GM19395 (cell line): Measurements from ENCODE around the gene GIT2.

Source experiments
- ATAC-seq: cut with Tn5 transposase; IDR thresholded peaks from one replicate; pipeline ENCODE4 v1.9.1; 2021; ENCODE audit warnings: mild to moderate bottlenecking, moderate library complexity; ENCODE audit not compliant: unreplicated experiment

The GIT2 gene

DNA sequence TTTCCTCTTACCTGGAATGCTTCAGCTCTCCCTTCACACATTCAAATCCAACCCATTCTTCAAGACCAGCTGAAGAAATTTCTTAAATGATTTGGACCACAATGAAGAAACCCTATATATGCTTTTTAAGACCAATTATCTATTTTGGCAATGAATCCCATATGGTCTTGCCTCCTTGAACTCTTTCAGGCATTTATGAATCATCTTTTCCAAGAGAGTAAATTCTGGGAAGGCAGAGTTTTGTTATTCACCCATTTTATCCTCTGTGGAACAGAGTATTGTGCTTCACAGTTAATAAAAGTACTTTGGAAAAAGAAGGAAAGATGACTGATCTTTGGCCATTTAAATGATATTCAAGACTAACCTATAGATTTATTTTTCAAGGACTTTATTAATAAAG is 14.0 kb downstream of the GIT2 start:
- ATAC-seq = no peak

DNA sequence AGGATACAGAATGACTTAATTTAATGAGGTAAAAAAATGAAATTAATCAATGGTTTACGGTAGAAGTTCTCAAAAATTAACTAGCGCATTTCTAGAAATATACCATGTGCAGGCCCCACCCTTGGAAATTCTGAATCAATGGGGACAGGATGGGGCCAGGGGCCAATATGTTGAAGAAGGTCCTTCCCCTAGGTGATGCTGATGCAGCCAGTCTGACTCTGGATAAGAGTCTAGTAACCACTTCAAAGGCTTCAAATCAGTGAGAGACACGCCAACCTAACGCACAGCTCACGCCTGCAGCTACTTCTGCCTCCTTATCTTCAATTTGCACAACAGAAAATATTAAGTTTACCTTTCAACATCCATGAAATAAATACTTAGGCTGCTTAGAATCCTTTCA is 14.9 kb downstream of the GIT2 start:
- no peak for ATAC-seq

DNA sequence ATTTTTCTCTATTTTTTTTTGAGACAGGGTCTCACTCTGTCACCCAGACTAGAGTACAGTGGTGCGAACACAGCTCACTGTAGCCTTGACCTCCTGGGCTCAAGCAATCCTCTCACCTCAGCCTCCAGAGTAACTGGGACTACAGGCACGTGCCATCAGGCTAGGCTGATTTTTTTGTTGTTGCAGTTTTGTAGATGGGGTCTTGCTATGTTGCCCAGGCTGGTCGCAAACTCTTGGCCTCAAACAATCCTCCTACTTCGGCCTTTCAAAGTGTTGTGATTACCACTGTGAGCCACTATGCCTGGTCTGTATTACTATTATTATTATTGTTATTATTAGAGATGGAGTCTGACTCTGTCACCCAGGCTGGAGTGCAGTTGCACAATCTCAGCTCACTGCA is 23.3 kb downstream of the GIT2 start:
- no peak for ATAC-seq

DNA sequence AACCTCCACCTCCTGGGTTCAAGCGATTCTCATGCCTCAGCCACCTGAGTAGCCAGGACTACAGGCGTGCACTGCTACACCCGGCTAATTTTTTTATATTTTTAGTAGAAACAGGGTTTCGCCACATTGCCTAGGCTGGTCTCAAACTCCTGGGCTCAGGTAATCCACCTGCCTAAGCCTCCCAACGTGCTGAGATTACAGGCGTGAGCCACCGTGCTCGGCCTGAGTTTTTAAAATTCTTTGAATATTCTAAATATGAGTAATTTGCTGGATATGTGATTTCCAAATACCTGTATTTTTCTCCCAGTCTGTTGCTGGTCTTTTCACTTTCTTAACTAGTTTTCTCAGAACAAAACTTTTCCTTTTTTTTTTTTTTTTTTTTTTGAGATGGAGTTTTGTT is 27.4 kb downstream of the GIT2 start:
- no peak for ATAC-seq

DNA sequence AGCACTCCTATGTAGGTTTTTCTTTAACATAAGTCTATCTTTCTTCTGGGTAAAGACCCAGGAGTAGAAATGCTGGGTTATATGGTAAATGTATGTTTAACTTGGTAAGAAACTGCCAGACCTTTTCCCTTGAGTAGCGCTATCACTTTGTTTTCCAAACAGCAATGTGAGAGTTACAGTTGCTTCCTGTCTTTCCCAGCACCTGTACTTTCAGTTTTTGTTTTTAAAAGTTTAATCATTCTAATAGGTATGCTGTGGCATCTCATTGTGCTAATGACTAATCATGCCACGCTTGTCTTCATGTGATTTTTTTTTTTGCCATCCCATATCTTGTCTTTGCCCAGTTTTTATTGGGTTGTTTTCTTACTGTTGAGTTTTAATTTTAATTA is 28.1 kb downstream of the GIT2 start:
- ATAC-seq = no peak

DNA sequence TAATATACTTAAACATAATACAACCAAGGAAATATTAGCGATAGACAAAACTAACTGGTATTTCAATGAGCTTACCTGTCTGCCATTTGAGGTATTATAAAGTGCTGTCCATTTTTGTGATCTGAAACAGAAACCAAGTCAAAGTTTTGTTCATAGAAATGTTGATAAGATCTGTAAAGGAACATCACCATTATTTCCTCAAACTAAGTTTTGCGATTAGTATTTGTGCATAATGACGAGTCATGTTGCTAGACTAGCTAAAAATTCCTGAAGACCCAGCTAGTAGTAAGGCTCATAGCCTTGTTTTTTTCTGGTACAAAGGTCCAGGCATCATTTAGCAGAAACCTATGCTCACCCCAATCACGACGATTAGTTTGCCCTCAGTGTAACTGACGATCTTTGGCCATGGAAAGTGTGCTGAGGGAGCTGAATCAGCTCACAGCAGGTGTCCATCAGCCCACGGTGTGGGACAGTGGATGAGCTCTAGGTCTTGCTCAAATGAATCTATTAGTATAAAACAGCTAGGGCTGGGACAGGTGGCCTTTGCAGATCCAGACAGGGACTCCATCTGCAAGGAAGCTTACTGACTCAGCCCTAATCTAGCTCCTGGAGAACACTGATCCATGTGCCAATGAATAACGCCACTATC is 28.7 kb downstream of the GIT2 start:
- no peak for ATAC-seq

DNA sequence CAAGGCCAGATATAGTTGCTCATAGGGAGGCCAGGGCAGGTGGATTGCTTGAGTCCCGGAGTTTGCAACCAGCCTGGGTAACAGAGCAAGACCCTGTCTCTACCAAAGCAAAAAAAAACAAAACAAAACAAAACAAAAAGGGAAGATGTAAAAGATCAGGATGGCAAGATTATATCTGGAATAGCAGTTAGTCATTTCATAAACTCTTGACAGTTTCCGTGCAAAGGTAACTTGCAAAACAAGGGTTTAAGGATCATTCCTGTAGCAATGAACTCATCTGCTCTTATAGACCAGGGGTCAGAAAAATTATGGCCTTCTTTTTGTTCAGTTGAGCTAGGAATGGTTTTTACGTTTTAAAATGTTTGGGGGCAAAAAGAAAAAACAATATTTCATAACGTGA is 29.6 kb downstream of the GIT2 start:
- no peak for ATAC-seq

DNA sequence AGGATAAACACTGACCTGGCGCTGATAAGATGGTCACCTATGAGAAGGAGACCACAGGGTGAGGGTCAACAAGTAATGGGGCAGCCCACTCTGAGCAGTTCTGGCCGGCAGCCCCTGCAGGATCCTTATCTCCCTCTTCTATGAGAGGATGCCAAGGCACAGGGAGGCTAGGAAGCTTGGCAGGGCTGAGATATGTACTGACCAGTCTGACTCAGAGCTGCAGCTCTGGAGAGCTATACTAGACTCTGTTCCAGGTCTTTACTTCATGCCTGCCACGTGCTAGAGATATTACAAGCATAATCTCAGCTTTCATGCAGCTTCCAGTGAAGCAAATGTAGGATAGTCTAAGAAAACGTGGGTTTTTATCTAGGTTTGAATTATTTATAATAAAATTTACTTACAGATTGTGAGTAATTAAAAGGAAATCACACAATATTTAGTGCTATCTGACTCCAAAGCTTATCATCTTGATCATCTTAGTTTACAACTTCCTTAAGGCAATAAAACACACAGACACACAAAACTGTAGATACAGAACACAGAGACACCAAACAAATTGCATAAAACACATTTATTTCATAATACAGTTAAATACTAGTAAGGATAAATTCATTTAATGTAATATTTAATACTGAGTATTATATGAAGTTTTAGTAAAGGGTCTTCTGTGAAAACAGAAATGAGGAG is 32.3 kb downstream of the GIT2 start:
- ATAC-seq = no peak

DNA sequence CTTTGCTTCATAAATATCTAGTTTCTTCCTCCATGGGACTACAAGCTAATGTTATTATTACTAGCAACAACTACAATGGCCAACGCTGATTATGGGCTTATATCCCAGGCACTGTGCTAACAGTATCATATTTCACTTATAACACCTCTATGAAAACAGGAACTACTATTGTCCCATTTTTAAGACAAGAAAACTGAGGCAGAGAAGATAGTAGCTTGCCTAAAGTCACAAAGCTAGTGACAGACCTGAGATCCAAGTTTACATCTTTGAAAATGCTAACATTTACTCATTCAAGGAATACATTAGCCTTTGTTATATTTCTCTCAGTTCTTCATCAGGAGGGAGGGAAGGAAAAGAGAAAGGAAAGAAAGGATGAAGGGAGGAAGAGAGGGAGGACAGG is 32.8 kb downstream of the GIT2 start:
- ATAC-seq = no peak

DNA sequence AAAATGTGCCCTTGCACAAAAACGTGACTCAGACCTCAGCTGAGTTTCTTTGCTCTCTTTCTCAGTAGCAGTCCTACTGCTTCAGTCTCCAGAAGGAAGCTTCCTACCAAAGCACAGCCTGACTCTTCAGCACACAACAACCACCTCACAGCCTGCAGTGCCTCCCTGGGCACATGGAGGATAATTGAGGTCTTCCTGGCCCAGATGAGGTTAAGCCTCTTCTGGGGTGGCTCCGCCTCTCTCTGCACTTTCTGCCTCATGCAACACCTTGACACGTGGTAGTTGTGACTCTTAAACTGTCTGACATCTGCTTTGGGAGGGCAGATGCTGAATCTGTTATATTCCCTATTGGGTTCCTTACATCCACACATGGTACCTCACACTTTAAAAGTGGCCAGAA is 33.8 kb downstream of the GIT2 start:
- ATAC-seq = no peak

DNA sequence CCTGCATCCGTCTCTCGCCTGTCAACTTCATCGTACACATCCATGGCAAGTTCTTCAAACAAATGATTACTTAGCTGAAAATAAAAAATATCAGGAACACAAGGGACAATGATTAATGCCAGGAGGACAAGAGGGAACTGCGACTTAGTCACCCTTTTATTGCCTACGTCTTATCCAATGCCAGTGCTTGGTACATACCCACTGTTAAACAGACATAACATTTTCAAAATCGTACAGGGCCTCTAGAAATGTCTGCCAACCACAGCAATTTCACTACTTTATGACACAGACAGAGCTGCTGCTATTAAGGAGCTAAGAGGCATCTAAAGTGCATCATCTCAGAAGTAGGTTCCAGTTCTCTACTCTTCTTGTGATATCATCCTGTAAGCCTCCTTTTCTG is 34.6 kb downstream of the GIT2 start:
- no peak for ATAC-seq

DNA sequence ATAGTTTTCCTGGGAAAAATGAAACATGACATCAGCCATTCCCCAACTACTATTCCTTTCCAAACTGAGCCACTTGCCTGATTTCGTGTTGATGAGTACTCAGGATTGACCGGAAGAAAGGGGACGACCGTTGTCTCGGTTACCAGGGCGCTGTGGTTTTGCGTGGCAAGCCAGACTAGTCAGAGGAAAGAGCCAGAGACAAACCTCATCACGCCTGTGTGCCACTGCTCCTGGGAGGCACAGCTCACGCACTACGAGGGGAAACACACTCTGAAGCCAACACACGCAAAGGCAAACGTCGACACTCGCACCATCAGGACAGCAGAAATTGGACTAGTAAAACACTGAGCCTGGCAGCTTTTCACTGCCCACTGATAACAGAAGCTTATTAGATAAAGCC is 35.0 kb downstream of the GIT2 start:
- ATAC-seq = no peak

DNA sequence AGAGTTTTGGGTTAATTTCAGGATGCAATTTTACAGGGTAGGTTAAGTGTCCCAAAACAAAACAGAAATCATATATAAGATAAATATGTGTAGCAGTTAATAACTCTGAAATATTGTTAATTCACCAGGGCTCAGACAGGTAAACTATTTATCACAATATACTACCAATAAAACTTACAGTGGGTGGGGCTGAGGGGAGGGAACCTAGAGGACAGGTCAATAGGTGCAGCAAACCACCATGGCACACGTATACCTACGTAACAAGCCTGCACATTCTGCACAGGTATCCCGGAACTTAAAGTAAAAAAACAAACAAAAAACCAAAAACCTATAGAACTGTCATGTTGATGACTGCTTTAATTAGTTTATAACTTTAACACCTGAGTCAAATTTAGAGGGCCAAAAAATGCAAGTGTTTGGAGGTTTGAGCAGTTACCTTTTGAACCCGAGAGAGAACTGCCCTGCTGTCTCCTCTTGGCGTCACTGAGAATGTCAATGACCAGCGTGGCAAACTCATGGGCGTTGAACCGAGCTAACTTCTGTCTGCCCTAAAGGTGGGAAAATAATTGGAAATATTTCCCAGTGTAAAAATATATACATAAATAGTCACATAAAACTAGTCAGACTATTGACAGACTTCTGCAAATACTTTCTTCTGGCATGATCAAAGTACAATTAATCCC is 36.6 kb downstream of the GIT2 start:
- ATAC-seq = no peak

DNA sequence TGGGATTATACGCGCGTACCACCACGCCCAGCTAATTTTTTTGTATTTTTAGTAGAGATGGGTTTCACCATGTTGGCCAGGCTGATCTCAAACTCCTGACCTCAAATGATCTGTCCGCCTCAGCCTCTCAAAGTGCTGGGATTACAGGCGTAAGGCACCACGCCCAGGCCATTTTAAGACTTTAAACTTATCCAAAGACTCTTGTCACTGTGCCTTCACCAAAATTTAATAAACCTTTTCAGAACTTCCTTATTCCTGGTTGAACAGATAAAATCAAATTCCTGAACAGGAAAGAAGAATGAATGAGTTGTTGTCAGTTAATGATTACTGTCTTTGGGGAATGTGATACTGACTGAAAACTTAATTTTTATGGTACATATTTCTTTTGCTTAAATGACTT is 37.8 kb downstream of the GIT2 start:
- ATAC-seq = no peak

DNA sequence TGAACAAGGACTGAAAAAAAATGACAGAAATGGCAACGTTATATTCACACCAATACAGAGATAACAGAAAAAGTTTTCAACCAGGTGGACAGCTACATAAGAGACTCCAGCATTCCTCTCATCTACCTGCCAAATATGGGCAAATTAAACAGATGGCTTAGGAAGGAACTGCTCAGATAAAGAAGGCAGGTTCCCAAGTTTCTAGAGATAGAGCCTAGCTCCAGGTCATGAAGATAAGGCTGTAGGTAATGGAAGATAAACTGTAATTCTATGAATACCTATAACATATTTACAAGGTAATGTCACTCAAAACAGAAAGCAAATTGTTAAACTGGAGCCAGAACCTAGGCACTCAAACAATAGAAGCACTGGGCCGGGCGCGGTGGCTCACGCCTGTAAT is 42.5 kb downstream of the GIT2 start:
- ATAC-seq = no peak

DNA sequence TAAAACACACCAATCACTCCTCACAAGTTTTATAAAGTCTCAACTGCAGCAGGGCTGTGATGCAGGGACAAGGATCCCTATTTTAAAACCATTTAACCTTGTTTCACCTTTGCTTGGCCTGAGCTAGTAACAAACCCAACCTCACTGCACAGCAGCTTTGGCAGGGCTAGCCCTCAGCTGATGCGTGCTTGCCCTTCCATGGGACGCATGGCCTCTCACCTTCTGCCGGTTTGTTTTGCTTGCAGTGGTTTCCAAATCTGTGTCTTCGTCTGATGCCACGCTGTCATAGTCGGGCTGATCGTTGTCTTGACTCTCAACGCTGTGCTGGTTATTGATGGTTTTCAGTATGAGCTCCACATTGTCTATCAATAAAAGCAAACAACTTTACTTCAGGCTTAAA is 43.3 kb downstream of the GIT2 start:
- ATAC-seq = no peak

DNA sequence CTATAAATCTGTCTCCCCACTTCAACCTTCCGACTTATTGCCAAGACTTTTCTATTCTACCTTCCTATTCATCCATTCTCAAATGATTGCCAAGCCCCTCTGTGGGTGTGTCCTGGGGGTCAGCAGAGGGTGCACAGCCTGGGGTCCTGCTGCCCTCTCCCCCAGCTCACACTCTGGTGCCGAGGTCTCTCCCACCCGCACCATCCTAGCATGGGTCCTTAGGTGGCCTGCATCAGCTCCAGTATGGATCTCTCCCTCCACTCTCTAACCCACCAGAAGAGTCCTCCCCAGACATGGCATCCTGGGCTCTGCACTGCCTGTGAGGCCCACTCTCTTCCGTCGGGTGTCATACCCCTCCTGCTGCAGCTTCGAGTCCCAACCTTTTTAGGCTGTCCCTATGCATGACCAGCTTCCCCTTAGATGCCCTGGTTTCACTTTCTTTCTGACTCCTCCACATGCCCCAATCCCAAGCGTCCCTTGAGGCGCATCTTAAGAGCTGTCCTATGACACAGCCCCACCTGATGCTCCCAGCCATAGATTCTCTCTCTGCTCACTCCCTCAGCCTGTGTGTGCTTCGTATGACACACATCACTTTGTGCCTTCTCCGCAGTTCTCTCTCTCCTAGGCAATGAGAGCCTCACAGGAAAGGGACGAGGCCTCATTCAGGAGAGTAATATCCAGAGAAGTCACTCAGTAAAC is 43.9 kb downstream of the GIT2 start:
- ATAC-seq = no peak

DNA sequence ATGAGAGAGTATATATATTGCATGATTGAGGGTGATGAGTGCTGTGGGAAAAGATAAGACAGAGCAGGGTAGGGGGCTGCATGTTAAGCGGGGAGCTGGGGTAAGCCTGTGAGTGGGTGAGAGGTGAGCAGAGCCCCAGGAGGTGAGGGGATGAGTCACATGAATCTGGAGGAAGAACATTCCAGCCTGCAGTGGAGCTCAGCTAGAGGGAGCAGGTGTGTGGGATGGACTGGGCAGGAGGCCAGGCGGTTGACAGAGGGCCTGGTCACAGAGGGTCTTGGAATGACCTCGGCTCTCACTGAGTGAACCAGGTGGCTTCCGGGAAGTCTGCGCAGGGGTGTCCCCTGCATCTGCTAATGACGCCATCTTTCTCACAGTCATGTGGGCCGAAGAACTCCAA is 44.4 kb downstream of the GIT2 start:
- ATAC-seq = no peak

DNA sequence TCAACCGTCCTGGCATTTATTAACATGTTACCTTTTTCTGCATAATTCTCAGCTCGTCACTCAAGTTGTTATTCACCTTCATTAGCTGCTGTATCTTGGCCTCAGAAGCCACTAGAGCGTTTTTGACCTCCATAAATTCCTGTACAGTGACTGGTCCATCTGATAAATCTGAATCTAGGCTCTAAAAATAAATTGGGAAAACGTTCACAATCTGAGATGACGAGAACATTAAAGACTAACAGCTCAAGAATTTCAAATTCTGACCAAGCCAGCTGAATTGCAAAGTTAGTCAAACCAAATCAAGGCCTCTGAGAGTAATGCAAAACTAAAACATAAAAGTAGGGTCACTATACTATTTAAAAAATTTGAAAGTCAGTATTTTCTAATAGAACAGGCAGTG is 45.0 kb downstream of the GIT2 start:
- ATAC-seq = no peak

DNA sequence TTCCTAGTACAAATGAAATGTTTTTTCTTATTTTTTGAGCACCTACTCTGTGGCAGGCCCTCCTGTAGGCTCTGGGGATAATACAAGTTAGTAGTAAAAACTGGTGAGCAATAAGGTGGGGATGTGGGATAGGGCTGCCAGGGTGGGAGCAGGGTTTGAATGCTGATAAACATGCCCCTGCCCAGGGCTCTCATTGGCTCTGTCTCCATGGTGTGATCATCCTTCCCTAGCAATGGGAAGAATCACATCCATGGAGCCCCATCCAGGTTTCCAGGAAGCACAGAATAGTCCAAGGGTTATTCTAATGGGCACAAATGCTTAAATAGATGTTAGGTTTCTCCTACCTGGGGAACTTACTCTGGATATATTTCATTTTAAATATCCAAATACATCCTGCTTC is 45.5 kb downstream of the GIT2 start:
- ATAC-seq = no peak

DNA sequence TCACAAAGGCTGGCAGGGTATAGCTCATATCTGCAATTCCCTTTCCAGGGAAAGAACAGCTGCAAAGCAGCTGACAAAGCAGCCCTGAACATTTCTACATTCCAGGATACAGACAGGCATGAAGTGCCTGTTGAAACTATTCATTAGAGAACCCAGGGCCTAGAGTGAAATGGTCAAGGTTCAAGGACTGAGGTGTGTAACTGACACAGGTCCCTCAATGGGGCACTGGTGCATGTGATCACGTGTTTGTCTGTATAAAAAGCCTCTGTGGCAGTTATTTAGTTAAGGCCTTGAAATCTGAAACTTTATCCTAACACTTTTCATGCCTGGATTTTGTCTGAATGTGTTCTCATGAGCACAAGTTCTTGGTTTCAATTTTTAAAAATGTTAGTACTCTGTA is 47.1 kb downstream of the GIT2 start:
- ATAC-seq = no peak

DNA sequence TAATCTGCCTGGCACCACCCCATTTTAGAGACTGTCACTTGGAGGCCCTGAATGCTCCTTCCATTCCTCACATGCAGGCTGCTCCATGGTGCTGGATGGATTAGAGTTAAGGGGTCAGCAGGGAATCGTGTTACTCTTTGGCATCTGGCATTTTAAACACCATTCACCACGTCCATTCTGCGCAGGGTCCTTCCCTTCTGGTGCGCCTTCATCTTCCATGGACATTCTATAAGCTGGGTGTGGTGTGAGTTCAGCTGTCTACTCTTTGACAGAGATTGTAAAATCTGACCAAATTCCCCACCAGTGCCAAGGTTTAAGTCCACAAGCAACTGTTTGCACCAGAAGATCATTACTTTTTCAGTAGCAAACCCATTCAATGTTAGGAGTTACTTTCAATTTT is 47.8 kb downstream of the GIT2 start:
- ATAC-seq = no peak
